ENCODE data around the gene MARCHF4. TPM values are rescaled to one million over a fixed set of nuclear protein-coding genes. Genes with fewer than 3 reads are reported as not detected.
"Not testable (repeated sequence)": the region's sequence is repeated elsewhere in the genome, so short reads cannot be mapped to it uniquely, and the experiment has no call there.

MARCHF4 gene
- total RNA-seq, 1 donor from 2014 or later = not detected

- Mint-ChIP-seq H3K4me1 (peaks cover 2% of the 10 kb centered on the region), H3K4me3 (no peak overlapping the region), H3K36me3 (ENCODE audit: low read depth) (no peaks in the 10 kb centered on the region), H3K27me3 (peaks cover 23% of the 10 kb centered on the region), H3K27ac (no peak overlapping the region), H3K9me3 (no peaks in the 10 kb centered on the region)
- no peak for DNase-seq
- intact Hi-C loops (cut with micrococcal nuclease) = no loop called here
Measured at GRCh38 chr2:216405588-216405987, 33.3 kb upstream of the MARCHF4 start.

DNA sequence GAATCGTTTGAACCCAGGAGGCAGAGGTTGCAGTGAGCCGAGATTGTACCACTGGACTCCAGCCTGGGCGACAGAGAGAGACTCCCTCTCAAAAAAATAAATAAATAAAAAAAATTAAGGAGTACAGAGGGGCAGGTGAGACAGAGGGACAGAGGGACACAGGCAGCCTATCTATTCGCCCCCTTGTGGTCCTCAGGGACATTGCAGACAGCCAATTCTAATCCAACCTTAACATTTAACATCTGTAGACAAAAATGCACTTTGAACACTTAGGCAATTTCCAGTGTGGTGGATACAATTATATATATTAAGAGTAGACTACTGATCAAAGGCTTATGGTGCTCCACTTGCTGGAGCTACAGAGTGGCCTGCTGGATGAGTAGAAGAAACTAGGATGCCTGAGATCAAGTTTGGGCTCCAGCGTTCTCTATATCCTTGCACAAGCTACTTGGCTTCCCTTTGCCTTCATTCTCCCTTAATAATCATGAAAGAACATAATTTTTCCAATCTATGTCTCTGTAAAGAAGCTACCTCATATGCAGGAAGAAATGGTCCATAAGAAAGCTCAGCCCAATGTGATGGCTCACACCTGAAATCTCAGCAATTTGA is 31.8 kb upstream of the MARCHF4 start:
- Mint-ChIP-seq H3K27me3 (peaks cover 26% of the 10 kb centered on the region), H3K4me1 (no peaks in the 10 kb centered on the region), H3K36me3 (ENCODE audit: low read depth) (no peaks in the 10 kb centered on the region), H3K9me3 (no peaks in the 10 kb centered on the region), H3K4me3 (no peak overlapping the region), H3K27ac (no peak overlapping the region)
- DNase-seq = peak; percentile 82
- intact Hi-C loops (cut with micrococcal nuclease) = loop anchor here (5.0 kb wide), 1 partner anchor 77 kb away; no protein-coding TSS in a partner anchor

GRCh38 chr2:216402751-216403150 is 30.5 kb upstream of the MARCHF4 start:
- no peak for DNase-seq
- no peak overlapping the region for H3K4me3 Mint-ChIP-seq
- H3K36me3 Mint-ChIP-seq (ENCODE audit: low read depth) = no peaks in the 10 kb centered on the region
- H3K9me3 Mint-ChIP-seq = no peaks in the 10 kb centered on the region
- no peaks in the 10 kb centered on the region for H3K4me1 Mint-ChIP-seq
- H3K27me3 Mint-ChIP-seq = peaks cover 18% of the 10 kb centered on the region
- H3K27ac Mint-ChIP-seq = no peak overlapping the region
- intact Hi-C loops (cut with micrococcal nuclease) = loop anchor here (5.0 kb wide), 1 partner anchor 75 kb away; no protein-coding TSS in a partner anchor

GRCh38 chr2:216399621-216400020 is 27.3 kb upstream of the MARCHF4 start:
- Mint-ChIP-seq H3K4me1 (peaks cover 2% of the 10 kb centered on the region), H3K36me3 (ENCODE audit: low read depth) (no peaks in the 10 kb centered on the region), H3K27ac (no peak overlapping the region), H3K4me3 (no peak overlapping the region), H3K9me3 (no peaks in the 10 kb centered on the region), H3K27me3 (peaks cover 16% of the 10 kb centered on the region)
- intact Hi-C loops (cut with micrococcal nuclease) = loop anchor here (5.0 kb wide), 1 partner anchor 72 kb away; no protein-coding TSS in a partner anchor
- DNase-seq = no peak

- no peak overlapping the region for H3K27ac Mint-ChIP-seq
- no peak overlapping the region for H3K4me3 Mint-ChIP-seq
- no peaks in the 10 kb centered on the region for H3K36me3 Mint-ChIP-seq (ENCODE audit: low read depth)
- peaks cover 2% of the 10 kb centered on the region for H3K4me1 Mint-ChIP-seq
- intact Hi-C loops (cut with micrococcal nuclease) = no loop called here
- H3K9me3 Mint-ChIP-seq = no peaks in the 10 kb centered on the region
- DNase-seq = no peak
- H3K27me3 Mint-ChIP-seq = peaks cover 17% of the 10 kb centered on the region
Measured at GRCh38 chr2:216394881-216395280, 22.6 kb upstream of the MARCHF4 start.

DNA sequence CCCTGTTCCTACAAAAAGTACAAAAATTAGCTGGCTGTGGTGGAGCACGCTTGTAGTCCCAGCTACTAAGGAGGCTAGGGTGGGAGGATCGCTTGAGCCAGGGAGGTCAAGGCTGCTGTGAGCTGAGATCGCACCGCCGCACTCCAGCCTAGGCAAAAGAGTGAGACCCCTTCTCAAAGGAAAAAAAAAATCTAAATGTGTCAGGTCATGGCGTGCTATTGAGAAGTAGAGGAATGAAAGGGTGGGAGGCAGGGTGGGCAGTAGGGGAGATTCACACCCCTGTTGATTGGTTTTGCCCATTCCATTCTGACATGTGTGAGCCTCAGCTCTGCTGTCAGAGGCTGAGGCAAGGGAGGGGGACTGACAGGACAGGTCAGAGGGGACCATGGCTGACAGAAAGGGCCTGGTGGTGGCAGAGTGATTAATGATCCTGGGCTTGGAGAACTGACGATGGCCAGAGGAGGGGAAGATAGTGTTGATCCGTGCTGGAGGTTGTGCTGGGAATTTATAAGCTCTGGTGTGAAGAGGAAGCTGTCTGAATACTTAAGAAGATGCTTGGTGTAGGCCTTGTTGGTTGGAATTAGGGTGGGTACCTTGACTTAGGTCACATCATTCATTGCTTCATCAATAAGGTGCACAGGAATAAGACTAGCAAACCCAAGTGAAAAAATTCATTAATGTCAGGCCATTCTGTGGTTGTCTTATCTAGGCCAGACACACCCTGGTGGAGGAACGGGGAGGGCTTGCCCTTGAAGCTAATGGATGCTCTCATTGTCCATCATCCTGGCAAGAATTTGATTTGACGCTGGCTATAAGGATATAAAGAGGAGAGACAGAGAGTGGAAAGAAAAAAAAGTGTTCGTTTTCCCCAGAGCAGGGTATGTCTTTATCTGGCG is 20.9 kb upstream of the MARCHF4 start:
- no peaks in the 10 kb centered on the region for H3K36me3 Mint-ChIP-seq (ENCODE audit: low read depth)
- no peak overlapping the region for H3K4me3 Mint-ChIP-seq
- peaks cover 16% of the 10 kb centered on the region for H3K27me3 Mint-ChIP-seq
- no peak overlapping the region for H3K27ac Mint-ChIP-seq
- peaks cover 7% of the 10 kb centered on the region for H3K4me1 Mint-ChIP-seq
- intact Hi-C loops (cut with micrococcal nuclease) = no loop called here
- H3K9me3 Mint-ChIP-seq = no peaks in the 10 kb centered on the region
- DNase-seq = no peak

DNA sequence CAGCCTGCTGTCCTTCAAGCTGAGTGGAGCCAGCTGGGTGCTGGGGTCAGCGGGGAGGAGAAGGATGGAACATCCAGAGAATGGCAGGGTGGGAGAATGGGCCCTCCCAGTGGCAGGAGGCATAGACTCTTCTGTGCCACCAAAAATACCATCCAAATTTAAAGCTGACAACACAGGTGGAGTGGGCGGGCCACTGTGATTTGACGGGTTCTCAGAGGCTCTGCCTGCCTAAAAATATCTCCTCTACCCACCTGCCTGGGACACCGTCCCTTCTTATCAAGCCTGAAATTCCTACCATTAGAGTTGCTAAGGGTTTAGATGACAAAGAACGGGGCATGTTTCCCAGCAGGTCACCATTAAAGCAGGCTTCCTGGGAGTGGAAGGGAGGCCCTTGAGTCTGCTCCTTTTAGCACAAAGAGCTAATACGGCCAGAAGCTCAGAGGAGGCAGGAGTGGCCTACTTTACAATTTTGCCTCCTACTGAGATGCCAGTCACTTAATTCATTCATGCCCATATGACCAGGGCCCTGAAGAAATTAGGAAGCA is 19.8 kb upstream of the MARCHF4 start:
- peaks cover 10% of the 10 kb centered on the region for H3K4me1 Mint-ChIP-seq
- no peak overlapping the region for H3K27ac Mint-ChIP-seq
- DNase-seq = no peak
- H3K27me3 Mint-ChIP-seq = peaks cover 16% of the 10 kb centered on the region
- no peaks in the 10 kb centered on the region for H3K36me3 Mint-ChIP-seq (ENCODE audit: low read depth)
- intact Hi-C loops (cut with micrococcal nuclease) = no loop called here
- no peak overlapping the region for H3K4me3 Mint-ChIP-seq
- H3K9me3 Mint-ChIP-seq = no peaks in the 10 kb centered on the region

- no peak for DNase-seq
- peaks cover 10% of the 10 kb centered on the region for H3K4me1 Mint-ChIP-seq
Measured at GRCh38 chr2:216391401-216391800, 19.1 kb upstream of the MARCHF4 start.

DNA sequence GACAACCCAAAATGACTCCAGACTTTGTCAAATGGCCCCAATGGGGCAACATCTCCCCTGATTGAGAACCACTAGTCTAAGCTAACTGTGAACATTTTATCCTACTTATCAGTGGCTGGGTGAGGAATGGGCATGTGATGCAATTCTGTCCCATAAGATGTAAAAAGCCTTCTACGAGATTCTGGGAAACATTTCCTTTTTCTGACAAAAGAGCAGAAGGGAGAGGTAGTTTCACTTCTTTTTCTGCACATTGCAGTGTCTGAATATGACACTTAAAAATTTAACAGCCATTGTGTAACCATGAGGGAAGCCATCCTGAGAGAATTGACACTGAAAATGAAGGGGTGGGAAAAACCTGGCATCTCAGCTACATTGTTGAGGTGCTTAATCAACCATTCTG is 17.3 kb upstream of the MARCHF4 start:
- Mint-ChIP-seq H3K36me3 (ENCODE audit: low read depth) (no peaks in the 10 kb centered on the region), H3K27me3 (peaks cover 10% of the 10 kb centered on the region), H3K4me1 (peaks cover 8% of the 10 kb centered on the region), H3K4me3 (no peak overlapping the region), H3K27ac (no peak overlapping the region), H3K9me3 (no peaks in the 10 kb centered on the region)
- intact Hi-C loops (cut with micrococcal nuclease) = no loop called here
- no peak for DNase-seq

More at GRCh38 chr2:216391401-216391800, 19.1 kb upstream of the MARCHF4 start:
- H3K9me3 Mint-ChIP-seq = no peaks in the 10 kb centered on the region
- intact Hi-C loops (cut with micrococcal nuclease) = no loop called here
- H3K4me3 Mint-ChIP-seq = no peak overlapping the region
- peaks cover 15% of the 10 kb centered on the region for H3K27me3 Mint-ChIP-seq
- H3K27ac Mint-ChIP-seq = no peak overlapping the region
- H3K36me3 Mint-ChIP-seq (ENCODE audit: low read depth) = no peaks in the 10 kb centered on the region

- H3K36me3 Mint-ChIP-seq (ENCODE audit: low read depth) = no peaks in the 10 kb centered on the region
- H3K4me3 Mint-ChIP-seq = no peak overlapping the region
- H3K9me3 Mint-ChIP-seq = no peaks in the 10 kb centered on the region
- peaks cover 5% of the 10 kb centered on the region for H3K27me3 Mint-ChIP-seq
- H3K27ac Mint-ChIP-seq = no peak overlapping the region
- H3K4me1 Mint-ChIP-seq = peaks cover 8% of the 10 kb centered on the region
- DNase-seq = peak; percentile 61
- intact Hi-C loops (cut with micrococcal nuclease) = no loop called here
Measured at GRCh38 chr2:216388046-216388884, 16.0 kb upstream of the MARCHF4 start.

DNA sequence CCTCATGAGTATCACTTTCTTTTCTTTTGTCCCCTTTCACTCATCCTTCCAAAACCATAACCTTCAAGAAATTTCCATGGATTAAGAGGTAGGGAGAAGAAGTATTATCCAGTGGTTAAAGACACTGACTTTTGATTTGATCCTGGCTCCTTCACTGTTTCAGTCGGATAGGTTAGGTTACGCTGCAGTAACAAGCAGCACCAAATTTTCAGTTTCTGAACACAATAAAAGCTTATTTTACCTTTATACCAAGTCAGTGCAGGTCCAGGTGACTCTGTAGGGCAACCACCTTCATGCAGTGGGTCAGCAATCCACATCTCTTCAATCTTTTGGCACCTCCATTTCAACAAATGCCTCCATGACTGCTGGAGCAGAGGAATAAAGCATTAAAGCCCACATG is 15.0 kb upstream of the MARCHF4 start:
- no peaks in the 10 kb centered on the region for H3K9me3 Mint-ChIP-seq
- no peak for DNase-seq
- peaks cover 8% of the 10 kb centered on the region for H3K4me1 Mint-ChIP-seq
- no peaks in the 10 kb centered on the region for H3K36me3 Mint-ChIP-seq (ENCODE audit: low read depth)
- peaks cover 3% of the 10 kb centered on the region for H3K27me3 Mint-ChIP-seq
- no peak overlapping the region for H3K4me3 Mint-ChIP-seq
- intact Hi-C loops (cut with micrococcal nuclease) = no loop called here
- H3K27ac Mint-ChIP-seq = no peak overlapping the region

DNA sequence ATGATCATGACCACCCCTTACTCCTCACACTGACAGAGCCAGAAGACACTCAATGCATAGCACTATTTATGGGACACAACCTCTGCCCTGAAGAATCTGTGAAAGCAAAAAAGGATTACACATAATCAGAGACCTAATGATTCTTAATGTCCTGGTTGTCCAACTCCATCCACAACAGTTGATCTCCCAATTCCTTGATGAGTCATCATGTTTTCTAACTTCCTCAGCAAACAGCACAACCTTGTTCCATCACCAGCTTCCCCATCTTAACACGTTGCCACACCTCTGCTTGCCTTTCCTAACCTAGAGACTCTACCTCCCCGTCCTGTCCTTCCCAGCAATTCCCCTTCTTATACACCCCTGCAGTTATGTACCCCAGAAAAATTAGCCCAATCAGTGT is 13.2 kb upstream of the MARCHF4 start:
- no peaks in the 10 kb centered on the region for H3K9me3 Mint-ChIP-seq
- peaks cover 8% of the 10 kb centered on the region for H3K4me1 Mint-ChIP-seq
- H3K4me3 Mint-ChIP-seq = no peak overlapping the region
- intact Hi-C loops (cut with micrococcal nuclease) = no loop called here
- peaks cover 3% of the 10 kb centered on the region for H3K27me3 Mint-ChIP-seq
- no peak for DNase-seq
- H3K27ac Mint-ChIP-seq = no peak overlapping the region
- no peaks in the 10 kb centered on the region for H3K36me3 Mint-ChIP-seq (ENCODE audit: low read depth)

DNA sequence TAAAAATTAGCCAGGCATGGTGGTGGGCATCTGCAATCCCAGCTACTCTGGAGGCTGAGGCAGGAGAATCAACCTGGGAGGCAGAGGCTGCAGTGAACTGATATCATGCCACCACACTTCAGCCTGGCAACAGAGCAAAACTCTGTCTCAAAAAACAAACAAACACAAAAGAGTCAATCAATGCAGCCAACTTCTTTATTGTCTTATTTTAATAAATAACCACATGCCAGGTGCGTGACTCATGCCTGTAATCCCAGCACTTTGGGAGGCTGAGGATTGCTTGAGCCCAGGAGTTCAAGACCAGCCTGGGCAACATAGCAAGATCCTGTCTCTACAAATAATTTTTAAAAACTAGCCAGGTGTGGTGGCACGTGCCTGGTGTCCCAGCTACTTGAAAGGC is 12.1 kb upstream of the MARCHF4 start:
- H3K36me3 Mint-ChIP-seq (ENCODE audit: low read depth); intact Hi-C loops (cut with micrococcal nuclease): not testable (repeated sequence)

More for the DNA sequence above, 12.1 kb upstream of the MARCHF4 start:
- H3K4me1 Mint-ChIP-seq, H3K27me3 Mint-ChIP-seq, DNase-seq, H3K9me3 Mint-ChIP-seq, H3K27ac Mint-ChIP-seq, H3K4me3 Mint-ChIP-seq: not testable (repeated sequence)

All from activated CD4-positive, alpha-beta T cell treated with anti-CD3 and anti-CD28 coated beads, Interleukin-2, amount 10 ng/mL, durations not matched to agents 24 days and 14 days (primary cell).